ES-I3 (cell line): ENCODE measurements around the gene RASGRF2.

Experiments
- H3K36me3 ChIP-seq: 2 replicates; pipeline ENCODE4 v1.6.1; 2013; ENCODE audit warnings: mild to moderate bottlenecking, low read length, control low read depth, moderate library complexity; ENCODE audit not compliant: insufficient read depth
- H3K4me1 ChIP-seq: 2 replicates; pipeline ENCODE4 v1.6.1; 2013; ENCODE audit warnings: mild to moderate bottlenecking, control low read depth, low read length; ENCODE audit not compliant: insufficient read depth
- H3K9ac ChIP-seq: 2 replicates; pipeline ENCODE4 v1.6.1; 2013; ENCODE audit warnings: low read depth, mild to moderate bottlenecking, low read length, moderate library complexity
- H3K9me3 ChIP-seq: 2 replicates; pipeline ENCODE4 v1.6.1; 2013; ENCODE audit warnings: mild to moderate bottlenecking, low read length, moderate library complexity; ENCODE audit not compliant: control insufficient read depth, insufficient read depth

Gene RASGRF2

GRCh38 chr5:81145329-81145935, 185.3 kb downstream of the RASGRF2 start:
- H3K4me1 ChIP-seq, result no peaks in the 10 kb centered on the region
- H3K9ac ChIP-seq, result no peak overlapping the region
- no peaks in the 10 kb centered on the region for H3K9me3 ChIP-seq

GRCh38 chr5:81146031-81146430, 185.9 kb downstream of the RASGRF2 start:
- H3K9me3 ChIP-seq, result no peaks in the 10 kb centered on the region
- H3K9ac ChIP-seq, result no peak overlapping the region
- no peaks in the 10 kb centered on the region for H3K4me1 ChIP-seq
- H3K36me3 ChIP-seq, result no peaks in the 10 kb centered on the region

More at GRCh38 chr5:81145329-81145935, 185.3 kb downstream of the RASGRF2 start:
- no peaks in the 10 kb centered on the region for H3K36me3 ChIP-seq

GRCh38 chr5:81147011-81147885, 187.1 kb downstream of the RASGRF2 start:
- Histone ChIP-seq H3K4me1 (no peaks in the 10 kb centered on the region), H3K9ac (no peak overlapping the region), H3K9me3 (no peaks in the 10 kb centered on the region), H3K36me3 (no peaks in the 10 kb centered on the region)

DNA sequence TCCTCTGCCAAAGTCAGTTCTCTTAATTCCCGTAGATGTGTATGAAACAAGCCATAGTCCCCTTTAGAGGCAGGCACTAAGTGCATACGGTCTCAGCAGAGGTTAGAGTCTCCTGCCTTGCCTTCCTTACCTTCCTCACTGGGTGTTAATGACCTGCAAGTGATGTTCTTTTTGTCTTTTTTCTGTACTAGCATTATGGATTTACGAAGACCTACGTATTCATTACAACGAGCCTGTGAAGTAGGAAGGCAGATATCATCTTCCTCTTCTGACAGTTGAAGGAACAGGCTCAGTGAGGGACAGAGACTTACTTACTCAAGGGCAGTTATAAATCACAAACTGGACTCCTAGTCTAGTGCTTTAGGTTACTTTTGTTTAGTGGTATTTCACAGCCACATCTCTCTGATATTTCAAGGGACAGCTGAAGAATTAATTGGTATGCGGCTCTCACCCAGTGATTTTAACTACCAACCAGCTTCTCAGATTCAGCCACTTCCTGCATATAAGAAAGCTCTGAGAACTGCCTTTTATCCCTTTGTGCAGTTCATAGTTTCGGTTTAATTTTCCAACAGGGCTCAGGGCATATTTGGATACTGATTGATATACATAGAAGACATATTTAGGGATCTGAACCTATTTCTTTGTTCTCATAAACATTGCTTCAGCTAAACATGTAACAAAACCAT, 187.9 kb downstream of the RASGRF2 start:
- H3K9ac ChIP-seq, result no peak overlapping the region

DNA sequence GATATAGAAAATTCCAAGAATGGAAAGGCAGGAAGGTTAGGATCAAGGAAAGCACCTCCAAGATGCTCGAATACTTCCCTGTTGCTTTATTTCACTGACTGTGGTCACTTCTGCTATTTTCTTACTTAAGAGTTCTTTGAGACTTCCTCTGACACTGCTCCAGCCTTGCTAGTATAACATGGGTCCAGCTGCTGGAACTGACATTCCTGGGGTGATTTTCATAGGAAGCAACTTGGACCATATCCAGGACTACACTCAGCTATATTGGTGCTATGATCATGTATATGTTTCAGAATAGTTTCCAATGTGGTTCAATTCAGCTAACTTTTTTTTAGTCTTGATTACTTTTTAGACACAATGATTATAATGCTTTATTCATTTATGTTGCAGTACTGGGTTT, 191.4 kb downstream of the RASGRF2 start:
- Histone ChIP-seq H3K9ac (no peak overlapping the region), H3K4me1 (no peaks in the 10 kb centered on the region), H3K9me3 (no peaks in the 10 kb centered on the region), H3K36me3 (peaks cover 3% of the 10 kb centered on the region)

More for the DNA sequence above, 187.9 kb downstream of the RASGRF2 start:
- no peaks in the 10 kb centered on the region for H3K9me3 ChIP-seq
- H3K4me1 ChIP-seq, result no peaks in the 10 kb centered on the region
- H3K36me3 ChIP-seq, result peaks cover 3% of the 10 kb centered on the region

DNA sequence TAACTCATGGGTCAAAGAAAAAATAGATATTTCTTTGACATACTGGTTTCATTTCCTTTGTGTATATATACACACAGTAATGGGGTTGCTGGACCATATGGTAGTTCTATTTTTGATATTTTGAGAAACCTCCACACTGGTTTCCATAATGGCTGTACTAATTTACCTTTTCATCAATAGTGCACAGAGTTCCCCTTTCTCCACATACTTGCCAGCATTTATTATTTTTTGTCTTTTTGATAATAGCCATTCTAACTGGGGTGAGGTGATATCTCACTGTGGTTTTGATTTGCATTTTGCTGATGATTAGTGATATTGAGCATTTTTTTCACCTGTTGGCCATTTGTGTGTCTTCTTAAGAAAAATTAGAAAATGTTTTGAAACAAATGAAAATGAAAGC, 194.6 kb downstream of the RASGRF2 start:
- Histone ChIP-seq H3K9me3 (no peaks in the 10 kb centered on the region), H3K4me1 (no peaks in the 10 kb centered on the region), H3K9ac (no peak overlapping the region), H3K36me3 (peaks cover 3% of the 10 kb centered on the region)

DNA sequence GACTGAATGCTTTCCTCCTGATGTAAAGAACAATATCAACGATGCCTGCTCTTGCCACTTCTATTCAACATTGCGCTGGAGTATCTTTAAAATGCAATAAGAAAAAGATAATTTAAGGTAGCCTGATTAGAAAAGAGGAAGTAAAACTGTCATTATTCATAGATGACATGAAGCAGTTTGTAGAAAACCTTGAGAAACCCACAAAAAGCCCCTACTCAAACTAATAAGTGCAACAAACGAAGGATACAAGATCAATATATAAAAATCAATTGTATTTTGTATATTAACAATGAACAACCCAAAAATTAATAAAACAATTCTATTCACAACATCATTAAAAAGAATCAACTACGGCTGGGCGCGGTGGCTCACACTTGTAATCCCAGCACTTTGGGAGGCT, 196.6 kb downstream of the RASGRF2 start:
- Histone ChIP-seq H3K36me3 (peaks cover 3% of the 10 kb centered on the region), H3K9me3 (no peaks in the 10 kb centered on the region), H3K9ac (no peak overlapping the region), H3K4me1 (no peaks in the 10 kb centered on the region)

- H3K4me1 ChIP-seq, result peaks cover 12% of the 10 kb centered on the region
These were observed 200.9 kb downstream of the RASGRF2 start for GRCh38 chr5:81161012-81161601.

DNA sequence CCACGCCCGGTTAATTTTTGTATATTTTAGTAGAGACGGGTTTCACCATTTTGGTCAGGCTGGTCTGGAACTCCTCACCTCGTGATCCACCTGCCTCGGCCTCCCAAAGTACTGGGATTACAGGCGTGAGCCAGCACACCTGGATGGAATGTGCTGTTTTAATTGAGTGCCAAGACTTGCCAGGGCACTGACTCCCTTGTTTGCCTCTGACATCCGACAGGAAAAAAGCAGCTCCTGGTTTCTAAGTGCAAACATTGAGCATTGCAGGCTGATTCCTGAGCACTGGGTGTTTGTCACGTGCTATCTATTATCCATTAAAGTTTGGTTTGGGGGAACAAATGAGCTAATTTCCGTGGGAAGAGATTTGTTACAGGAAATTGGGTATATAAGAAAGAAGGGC, 202.3 kb downstream of the RASGRF2 start:
- Histone ChIP-seq H3K4me1 (peaks cover 12% of the 10 kb centered on the region), H3K36me3 (no peaks in the 10 kb centered on the region; the same call in 1 of the 2 replicates), H3K9me3 (no peaks in the 10 kb centered on the region), H3K9ac (no peak overlapping the region)

More at GRCh38 chr5:81161012-81161601, 200.9 kb downstream of the RASGRF2 start:
- Histone ChIP-seq H3K36me3 (no peaks in the 10 kb centered on the region; the same call in 1 of the 2 replicates), H3K9me3 (no peaks in the 10 kb centered on the region), H3K9ac (no peak overlapping the region)

DNA sequence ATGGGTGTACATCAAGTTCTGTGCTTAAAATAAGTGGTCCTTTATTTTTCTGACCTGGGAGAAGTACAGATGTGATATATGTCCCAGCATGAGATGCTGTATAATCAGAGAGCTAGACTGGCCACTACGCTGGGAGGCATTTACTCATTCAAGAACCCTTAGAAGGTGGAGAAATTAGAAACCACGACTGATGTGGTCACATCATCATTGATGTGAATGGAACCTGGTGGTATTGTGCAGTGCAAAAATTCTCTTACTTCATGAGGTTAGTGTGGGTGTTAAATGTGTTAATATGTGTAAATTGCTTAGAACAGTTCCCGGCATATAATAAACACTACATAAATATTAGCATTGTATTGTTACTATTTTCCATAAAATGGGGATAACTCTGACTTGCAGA, 203.5 kb downstream of the RASGRF2 start:
- H3K9me3 ChIP-seq, result no peaks in the 10 kb centered on the region
- no peaks in the 10 kb centered on the region for H3K36me3 ChIP-seq
- no peak overlapping the region for H3K9ac ChIP-seq
- peaks cover 12% of the 10 kb centered on the region for H3K4me1 ChIP-seq

DNA sequence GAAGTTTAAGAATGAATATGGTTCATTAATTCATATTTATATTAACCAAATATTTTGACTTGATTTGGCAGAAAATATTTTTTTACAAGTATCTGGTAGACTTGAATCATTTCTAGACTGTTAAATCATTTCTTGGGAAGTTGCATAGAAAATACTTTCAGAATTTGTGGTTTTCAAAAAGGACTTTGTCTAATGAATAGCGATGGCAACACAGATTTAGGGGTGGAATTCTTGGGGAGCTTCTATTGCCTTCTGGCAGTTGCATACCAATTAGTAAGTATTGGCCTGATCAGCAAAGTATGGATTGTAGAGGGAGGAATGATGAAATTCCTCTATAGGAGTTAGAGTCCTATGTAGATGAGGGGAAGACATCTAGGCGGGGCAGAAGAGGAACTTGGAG, 204.3 kb downstream of the RASGRF2 start:
- H3K36me3 ChIP-seq, result no peaks in the 10 kb centered on the region; the same call in 1 of the 2 replicates
- H3K9me3 ChIP-seq, result no peaks in the 10 kb centered on the region
- no peak overlapping the region for H3K9ac ChIP-seq
- peaks cover 12% of the 10 kb centered on the region for H3K4me1 ChIP-seq

- Histone ChIP-seq H3K9ac (no peak overlapping the region), H3K36me3 (no peaks in the 10 kb centered on the region; the same call in 1 of the 2 replicates), H3K9me3 (no peaks in the 10 kb centered on the region), H3K4me1 (peaks cover 12% of the 10 kb centered on the region)
These were observed 204.8 kb downstream of the RASGRF2 start for GRCh38 chr5:81164936-81165335.

- Histone ChIP-seq H3K9me3 (no peaks in the 10 kb centered on the region), H3K36me3 (no peaks in the 10 kb centered on the region; the same call in 1 of the 2 replicates), H3K4me1 (peaks cover 12% of the 10 kb centered on the region), H3K9ac (no peak overlapping the region)
These were observed 205.4 kb downstream of the RASGRF2 start for GRCh38 chr5:81165493-81166119.

DNA sequence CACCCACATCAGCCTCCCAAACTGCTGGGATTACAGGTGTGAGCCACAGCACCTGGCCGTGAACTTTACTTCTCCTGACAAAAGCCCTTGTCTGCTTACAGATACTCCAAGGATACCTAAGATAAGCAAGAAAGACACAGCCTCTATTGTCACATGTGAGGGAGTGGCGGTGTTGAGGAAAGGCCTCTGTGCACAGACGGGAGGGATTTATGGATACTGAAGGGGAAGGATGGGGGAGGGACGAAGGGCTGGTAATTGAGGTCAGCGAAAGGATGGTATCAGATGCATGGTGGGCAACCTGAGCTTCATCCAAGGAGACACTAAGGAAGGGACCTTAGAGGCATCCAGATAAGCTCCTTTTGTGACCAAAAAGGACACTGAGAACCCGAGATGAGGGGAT, 206.3 kb downstream of the RASGRF2 start:
- Histone ChIP-seq H3K9me3 (no peaks in the 10 kb centered on the region), H3K4me1 (peaks cover 12% of the 10 kb centered on the region), H3K36me3 (no peaks in the 10 kb centered on the region; the same call in 1 of the 2 replicates), H3K9ac (no peak overlapping the region)
